Right atrium auricular region (tissue), 2 donors: ENCODE measurements around the gene C1orf105. TPM values are rescaled to one million over a fixed set of nuclear protein-coding genes. Genes with fewer than 3 reads are reported as not detected.

ENCODE experiments used
- DNase-seq: peaks from one replicate; pipeline ENCODE4 v3.0.0-alpha.2; 2019; ENCODE audit warnings: low spot score
- H3K27ac ChIP-seq, 2 donors: fragments of 200-600 bp; sonication (generic); 1 replicate in 1 of 2; 2 replicates in 1 of 2; pipeline ENCODE4 v1.5.1; 2016 to 2019
- H3K27me3 ChIP-seq, 2 donors: fragments of 200-600 bp; sonication (generic); one replicate each; pipeline versions ENCODE4 v1.5.1 to v1.6.0; 2017 to 2019
- H3K36me3 ChIP-seq: fragments of 200-600 bp; sonication (generic); one replicate; pipeline ENCODE4 v1.5.1; 2016
- H3K4me1 ChIP-seq, 2 donors: fragments of 200-600 bp; sonication (generic); one replicate each; pipeline versions ENCODE4 v1.5.1 to v1.6.0; 2017 to 2019
- H3K4me3 ChIP-seq, 2 donors: fragments of 200-600 bp; sonication (generic); 1 replicate in 1 of 2; 2 replicates in 1 of 2; pipeline ENCODE4 v1.5.1; 2017 to 2019; ENCODE audit warnings: mild to moderate bottlenecking in 1 of 2, moderate library complexity in 1 of 2
- H3K9me3 ChIP-seq, 2 donors: fragments of 200-600 bp; sonication (generic); one replicate each; pipeline ENCODE4 v1.5.1; 2019
- total RNA-seq, 2 donors: library from RNA; depleted of rRNA; stranded (reverse); fragments of >200 nt; gene quantifications; one replicate each; pipeline ENCODE4 v1.1.0, GENCODE V29; 2016
- TF ChIP-seq, protein P1 (sequence below), 2 donors: fragments of 200-600 bp; sonication (generic); IDR thresholded peaks; one replicate each; pipeline ENCODE4 v1.5.1; 2019; ENCODE audit warnings: antibody characterized with exemption in 2 of 2

C1orf105 gene
- total RNA-seq, 2 donors from 2014 or later, result 3.3 to 18.0 TPM

DNA sequence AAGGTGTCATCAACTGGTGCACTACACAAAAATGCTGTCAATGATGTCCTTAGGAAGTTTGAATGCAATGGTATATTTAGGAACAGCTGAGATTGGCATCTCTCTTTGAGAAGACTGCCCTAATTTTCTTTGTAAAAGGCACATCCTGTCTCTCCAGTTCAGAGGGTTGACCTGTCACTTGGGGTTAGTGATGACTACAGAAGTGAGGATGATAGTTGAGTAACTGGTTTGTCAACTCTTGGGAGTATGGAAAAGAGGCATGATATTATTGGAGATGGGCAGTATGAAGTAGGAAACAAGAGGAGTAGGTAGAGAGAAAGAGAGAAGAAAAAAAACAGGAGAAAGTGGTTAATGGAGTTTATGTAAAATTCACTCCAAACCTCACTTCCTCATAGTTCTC is 63.8 kb downstream of the C1orf105 start:
- H3K9me3 ChIP-seq, result no peaks in the 10 kb centered on the region
- H3K4me1 ChIP-seq, result no peaks in the 10 kb centered on the region
- no peak overlapping the region for H3K4me3 ChIP-seq
- H3K27ac ChIP-seq, result no peak overlapping the region
- H3K36me3 ChIP-seq, result no peaks in the 10 kb centered on the region
- TF ChIP-seq, protein P1, sequence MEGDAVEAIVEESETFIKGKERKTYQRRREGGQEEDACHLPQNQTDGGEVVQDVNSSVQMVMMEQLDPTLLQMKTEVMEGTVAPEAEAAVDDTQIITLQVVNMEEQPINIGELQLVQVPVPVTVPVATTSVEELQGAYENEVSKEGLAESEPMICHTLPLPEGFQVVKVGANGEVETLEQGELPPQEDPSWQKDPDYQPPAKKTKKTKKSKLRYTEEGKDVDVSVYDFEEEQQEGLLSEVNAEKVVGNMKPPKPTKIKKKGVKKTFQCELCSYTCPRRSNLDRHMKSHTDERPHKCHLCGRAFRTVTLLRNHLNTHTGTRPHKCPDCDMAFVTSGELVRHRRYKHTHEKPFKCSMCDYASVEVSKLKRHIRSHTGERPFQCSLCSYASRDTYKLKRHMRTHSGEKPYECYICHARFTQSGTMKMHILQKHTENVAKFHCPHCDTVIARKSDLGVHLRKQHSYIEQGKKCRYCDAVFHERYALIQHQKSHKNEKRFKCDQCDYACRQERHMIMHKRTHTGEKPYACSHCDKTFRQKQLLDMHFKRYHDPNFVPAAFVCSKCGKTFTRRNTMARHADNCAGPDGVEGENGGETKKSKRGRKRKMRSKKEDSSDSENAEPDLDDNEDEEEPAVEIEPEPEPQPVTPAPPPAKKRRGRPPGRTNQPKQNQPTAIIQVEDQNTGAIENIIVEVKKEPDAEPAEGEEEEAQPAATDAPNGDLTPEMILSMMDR (IDR thresholded peaks at IDR 0.05), result no peak
- no peak for DNase-seq
- no peaks in the 10 kb centered on the region for H3K27me3 ChIP-seq

DNA sequence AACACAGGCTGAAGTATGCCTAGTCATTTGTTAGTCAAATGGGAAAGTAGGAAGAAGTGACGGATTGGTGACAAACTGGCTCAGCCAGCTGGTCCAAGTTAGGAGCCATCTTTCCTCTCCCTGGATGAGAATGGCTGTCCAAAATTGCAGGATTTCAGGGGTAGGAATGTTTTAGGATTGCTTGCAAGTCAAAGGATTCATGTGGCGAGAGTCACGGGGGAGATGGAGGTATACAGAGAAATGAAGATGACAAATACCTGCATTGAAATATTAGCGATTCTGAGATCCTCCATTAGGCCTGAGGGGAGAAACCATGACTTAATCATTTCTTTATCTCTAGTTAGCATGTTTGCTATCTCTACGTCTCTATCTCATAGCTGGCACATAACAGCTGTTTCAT is 65.1 kb downstream of the C1orf105 start:
- H3K27ac ChIP-seq, result no peak overlapping the region
- no peaks in the 10 kb centered on the region for H3K36me3 ChIP-seq
- no peaks in the 10 kb centered on the region for H3K4me1 ChIP-seq
- no peaks in the 10 kb centered on the region for H3K27me3 ChIP-seq
- no peaks in the 10 kb centered on the region for H3K9me3 ChIP-seq
- TF ChIP-seq, protein P1 (IDR thresholded peaks at IDR 0.05), result no peak
- DNase-seq, result no peak
- H3K4me3 ChIP-seq, result no peak overlapping the region

DNA sequence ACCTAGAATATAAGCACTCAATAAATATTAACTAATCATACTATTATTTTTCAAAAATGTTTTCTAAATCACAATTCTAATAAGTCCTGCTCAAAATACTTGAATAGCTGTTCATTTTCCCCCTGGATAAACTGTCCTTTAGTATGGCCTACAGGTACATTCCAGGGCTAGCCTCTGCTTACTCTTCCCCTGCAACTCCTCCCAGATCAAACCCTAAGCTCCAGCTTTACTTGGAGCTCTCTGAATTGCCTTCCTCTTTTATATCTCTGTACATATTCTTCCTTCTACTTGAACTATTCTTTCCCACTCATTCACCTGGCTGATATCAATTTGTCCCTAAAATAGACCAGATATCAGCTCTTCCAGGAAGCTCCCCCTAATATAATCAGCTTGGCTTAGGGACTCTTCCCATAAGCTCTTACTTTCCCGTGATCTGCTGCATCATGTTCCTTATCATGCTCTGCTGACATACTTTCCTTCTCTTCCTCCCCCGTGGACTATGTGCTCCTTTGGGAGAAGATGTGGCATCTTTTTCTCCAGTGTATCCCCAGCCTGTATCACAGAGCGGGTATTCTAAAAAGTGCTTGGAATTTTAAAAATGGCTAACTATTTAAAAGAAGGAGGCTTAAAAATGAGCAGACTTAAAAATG is 66.4 kb downstream of the C1orf105 start:
- TF ChIP-seq, protein P1 (IDR thresholded peaks at IDR 0.05), result no peak
- Histone ChIP-seq H3K36me3 (no peaks in the 10 kb centered on the region), H3K27me3 (no peaks in the 10 kb centered on the region), H3K4me3 (no peak overlapping the region), H3K27ac (no peak overlapping the region), H3K4me1 (no peaks in the 10 kb centered on the region), H3K9me3 (no peaks in the 10 kb centered on the region)
- no peak for DNase-seq

DNA sequence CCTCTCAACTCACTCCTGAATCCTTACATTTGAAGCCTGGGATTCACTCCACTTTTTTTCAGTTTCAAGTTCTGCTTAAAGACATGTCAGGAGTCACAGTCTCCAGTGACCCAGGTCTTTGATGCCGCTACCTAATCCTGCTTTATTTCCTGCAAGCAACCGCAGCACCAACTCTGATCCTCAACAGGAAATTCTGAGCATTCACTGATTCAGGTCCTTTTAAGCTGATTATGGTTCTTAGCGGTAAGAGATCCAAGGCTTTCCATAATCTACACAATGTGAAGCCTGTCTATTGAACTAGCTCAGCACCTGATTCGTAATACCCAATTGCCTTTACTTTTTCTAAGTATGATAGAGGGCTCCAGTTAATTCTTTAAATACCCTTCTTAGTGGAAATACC is 67.1 kb downstream of the C1orf105 start:
- Histone ChIP-seq H3K4me1 (no peaks in the 10 kb centered on the region), H3K36me3 (no peaks in the 10 kb centered on the region), H3K27me3 (no peaks in the 10 kb centered on the region), H3K27ac (no peak overlapping the region), H3K4me3 (no peak overlapping the region), H3K9me3 (no peaks in the 10 kb centered on the region)
- TF ChIP-seq, protein P1 (IDR thresholded peaks at IDR 0.05), result no peak
- DNase-seq, result no peak

DNA sequence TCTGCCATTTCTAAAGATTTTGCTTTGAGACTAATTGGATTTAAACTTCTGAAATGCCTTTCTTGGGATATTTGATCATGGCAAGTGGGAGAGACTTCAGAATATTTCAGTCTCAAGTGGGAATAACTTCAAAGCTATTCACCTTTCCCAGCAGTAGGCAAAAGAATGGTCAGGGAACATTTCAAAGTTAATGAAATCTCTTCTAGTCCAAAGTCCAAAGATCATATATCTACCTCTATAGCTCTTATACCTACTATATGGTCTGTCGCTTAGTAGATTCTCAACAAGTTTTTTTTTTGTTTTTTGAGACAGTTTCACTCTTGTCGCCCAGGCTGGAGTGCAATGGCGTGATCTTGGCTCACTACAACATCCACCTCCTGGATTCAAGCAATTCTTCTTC is 67.9 kb downstream of the C1orf105 start:
- H3K4me3 ChIP-seq, result no peak overlapping the region
- TF ChIP-seq, protein P1 (IDR thresholded peaks at IDR 0.05), result no peak
- H3K27me3 ChIP-seq, result no peaks in the 10 kb centered on the region
- H3K4me1 ChIP-seq, result no peaks in the 10 kb centered on the region
- no peak overlapping the region for H3K27ac ChIP-seq
- no peaks in the 10 kb centered on the region for H3K9me3 ChIP-seq
- DNase-seq, result no peak
- H3K36me3 ChIP-seq, result no peaks in the 10 kb centered on the region

DNA sequence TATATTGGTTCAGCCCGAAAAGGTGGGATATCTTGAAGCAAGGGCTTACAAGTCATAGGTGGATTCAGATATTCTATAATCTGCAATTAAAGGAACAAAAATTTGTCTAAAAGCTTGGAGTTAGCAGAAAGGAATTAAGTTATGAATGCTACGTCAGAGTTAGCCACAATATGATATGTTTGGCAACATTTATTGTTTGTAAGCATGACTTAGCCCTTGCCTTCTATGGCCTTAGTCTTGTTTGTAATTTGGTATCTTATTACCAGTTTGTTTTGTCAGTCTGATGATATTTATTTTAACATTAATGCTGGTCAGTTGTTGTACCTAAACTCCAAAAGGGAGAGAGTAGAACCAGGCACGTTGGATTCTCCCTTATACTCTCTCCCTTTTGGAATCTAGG is 69.4 kb downstream of the C1orf105 start:
- Histone ChIP-seq H3K4me1 (no peaks in the 10 kb centered on the region), H3K27me3 (no peaks in the 10 kb centered on the region), H3K36me3 (no peaks in the 10 kb centered on the region), H3K9me3 (no peaks in the 10 kb centered on the region), H3K27ac (no peak overlapping the region), H3K4me3 (no peak overlapping the region)
- TF ChIP-seq, protein P1 (IDR thresholded peaks at IDR 0.05), result no peak
- DNase-seq, result no peak
